Stimulated activated CD8-positive, alpha-beta memory T cell treated with anti-CD3 and anti-CD28 coated beads, Interleukin-12 subunit alpha, Interleukin-12 subunit beta, amount 100 ng/mL, for 4 hours (primary cell): ENCODE results near the gene PPFIA1.
"Not testable (repeated sequence)": the region's sequence is repeated elsewhere in the genome, so short reads cannot be mapped to it uniquely, and the experiment has no call there.

Experiments used
- DNase-seq: peaks from one replicate; pipeline ENCODE4 v3.0.0-alpha.2; 2020; ENCODE audit warnings: low read depth

PPFIA1 gene

GRCh38 chr11:70251659-70252321 lies 18.7 kb upstream of the PPFIA1 start:
- no peak for DNase-seq

- no peak for DNase-seq
Measured at GRCh38 chr11:70252844-70253243, 17.6 kb upstream of the PPFIA1 start.

DNA sequence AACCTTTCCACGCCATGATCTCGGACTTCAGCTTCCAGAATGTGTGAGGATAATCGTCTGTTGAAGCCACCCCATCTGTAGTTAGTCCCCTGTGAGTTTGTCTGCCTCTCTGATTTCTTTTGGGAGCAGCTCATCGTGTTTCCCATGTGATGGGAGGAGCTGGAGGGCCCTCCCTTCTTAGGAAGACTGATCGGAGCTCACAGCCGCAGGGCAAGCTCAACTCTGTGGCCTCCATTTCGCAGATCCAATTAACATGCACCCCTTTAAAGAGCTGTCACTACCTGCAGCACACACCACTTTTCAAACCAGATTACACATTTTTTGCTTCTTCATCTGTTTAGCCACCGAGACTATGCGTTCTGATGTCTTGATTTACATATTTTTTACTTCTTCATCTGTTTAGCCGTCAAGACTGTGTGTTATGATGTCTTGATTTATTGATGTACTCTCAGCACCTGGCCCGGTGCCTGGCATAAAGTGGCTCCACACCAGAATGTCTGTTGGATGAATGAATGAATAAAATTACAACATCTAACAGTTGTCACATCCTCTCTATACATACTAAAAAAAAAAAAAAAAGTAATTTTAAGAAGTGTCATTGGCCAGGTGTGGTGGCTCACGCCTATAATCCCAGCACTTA lies 14.9 kb upstream of the PPFIA1 start:
- no peak for DNase-seq

- not testable (repeated sequence) for DNase-seq
Measured at GRCh38 chr11:70259077-70259476, 11.4 kb upstream of the PPFIA1 start.

DNA sequence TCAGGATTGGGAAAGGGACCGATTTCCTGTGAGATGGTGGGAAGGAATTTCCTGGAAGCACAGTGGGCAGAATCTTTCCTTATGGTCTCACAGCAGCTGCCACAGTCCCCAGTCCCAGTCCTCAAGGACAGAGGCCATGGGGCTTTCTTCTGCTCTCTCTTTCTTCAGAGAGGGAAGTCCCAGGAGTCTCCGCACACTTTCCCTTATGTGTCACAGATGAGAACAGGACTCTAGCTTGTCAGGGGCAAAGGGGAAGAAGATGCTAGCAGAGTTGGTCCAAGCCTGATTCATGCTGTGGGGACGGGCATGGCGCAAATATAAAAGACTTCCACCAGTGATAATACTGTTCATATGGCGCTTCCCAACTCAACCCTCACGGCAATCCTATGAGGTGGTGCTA lies 7.5 kb upstream of the PPFIA1 start:
- DNase-seq = no peak

DNA sequence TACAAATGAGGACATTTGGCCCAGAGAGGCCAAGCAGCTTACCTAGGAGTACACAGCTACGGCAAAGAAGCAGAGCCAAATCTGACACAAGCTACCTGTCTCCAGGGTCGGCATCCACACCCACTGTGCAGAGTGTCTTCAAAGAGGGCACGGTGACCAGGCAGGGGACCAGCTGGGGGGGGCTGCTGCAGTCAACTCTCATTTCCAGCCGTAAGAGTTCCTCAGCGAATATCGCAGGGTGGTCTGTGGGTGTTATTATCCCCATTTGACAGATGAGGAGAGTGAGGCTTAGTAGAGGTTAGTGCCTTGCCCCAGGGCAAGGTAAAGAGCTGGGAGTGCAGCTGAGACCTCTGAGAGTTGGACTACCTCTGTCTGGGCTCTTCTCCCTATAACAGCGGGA lies 7.1 kb upstream of the PPFIA1 start:
- DNase-seq = no peak

GRCh38 chr11:70265341-70265740 lies 5.1 kb upstream of the PPFIA1 start:
- DNase-seq = no peak

GRCh38 chr11:70267405-70267950 lies 3.0 kb upstream of the PPFIA1 start:
- no peak for DNase-seq

- no peak for DNase-seq
Measured at GRCh38 chr11:70268526-70268925, 2.0 kb upstream of the PPFIA1 start.

GRCh38 chr11:70270877-70271648 lies 573 bp downstream of the PPFIA1 start:
- DNase-seq = peak; percentile 17

DNA sequence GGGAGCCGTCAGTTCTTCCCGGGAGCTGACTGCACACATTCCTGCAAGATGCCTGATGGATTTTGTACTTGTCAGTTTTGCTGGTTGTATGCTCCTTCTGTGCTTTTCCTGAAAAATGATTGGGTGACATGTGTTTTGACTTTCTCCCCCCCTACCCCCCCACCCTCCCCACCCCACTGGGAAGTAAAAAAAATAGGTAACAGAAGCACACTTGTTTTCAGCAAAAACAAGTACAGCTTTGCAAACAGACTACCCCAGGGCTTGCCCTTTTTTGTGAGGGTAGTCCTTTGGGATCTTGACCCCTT lies 1.1 kb downstream of the PPFIA1 start:
- DNase-seq = no peak

- DNase-seq = no peak
Measured at GRCh38 chr11:70272009-70272408, 1.5 kb downstream of the PPFIA1 start.

- no peak for DNase-seq
Measured at GRCh38 chr11:70278994-70279393, 8.5 kb downstream of the PPFIA1 start.

DNA sequence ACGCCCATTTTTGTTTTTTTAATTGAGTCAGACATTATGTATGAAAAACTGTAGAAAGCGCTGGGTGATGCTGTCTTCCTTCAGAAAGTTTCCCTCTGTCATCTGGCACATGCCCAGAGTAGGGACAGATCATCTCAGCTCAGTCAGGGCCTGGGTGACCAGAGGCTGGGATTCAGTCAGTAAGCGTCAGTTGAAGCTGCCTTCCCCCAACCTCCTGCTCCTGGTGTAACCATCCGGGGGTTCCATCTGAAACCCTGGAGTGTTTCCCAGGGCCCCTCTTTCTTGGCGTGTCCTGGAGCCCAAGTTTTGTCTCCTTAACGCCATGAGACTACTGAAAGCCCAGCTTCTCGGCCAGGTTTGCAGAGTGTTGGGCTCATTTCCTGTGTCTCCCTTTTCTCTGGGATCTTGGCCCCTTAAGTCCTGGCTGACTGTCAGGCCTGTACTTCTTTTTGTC lies 10.7 kb downstream of the PPFIA1 start:
- DNase-seq = no peak

DNA sequence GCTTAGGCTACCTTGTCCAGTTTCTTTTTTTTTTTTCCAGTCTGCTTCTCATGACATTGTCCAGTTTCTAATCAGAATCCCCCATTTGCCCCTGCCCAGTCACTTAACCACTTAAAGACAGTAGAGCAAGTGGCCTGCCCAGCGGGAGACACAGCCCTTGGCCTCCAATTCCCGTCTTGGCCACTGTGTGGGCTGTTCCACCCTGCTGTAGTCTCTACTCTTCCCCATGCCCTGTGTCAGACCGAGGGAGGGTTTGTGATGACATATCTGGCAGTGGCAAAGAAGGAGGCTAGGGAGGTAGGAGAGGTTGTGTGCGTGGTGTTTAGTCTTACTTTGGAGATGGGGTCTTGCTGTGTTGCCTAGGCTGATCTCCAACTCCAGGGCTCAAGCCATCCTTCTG lies 11.5 kb downstream of the PPFIA1 start:
- no peak for DNase-seq

GRCh38 chr11:70288721-70289120 lies 18.2 kb downstream of the PPFIA1 start:
- no peak for DNase-seq

DNA sequence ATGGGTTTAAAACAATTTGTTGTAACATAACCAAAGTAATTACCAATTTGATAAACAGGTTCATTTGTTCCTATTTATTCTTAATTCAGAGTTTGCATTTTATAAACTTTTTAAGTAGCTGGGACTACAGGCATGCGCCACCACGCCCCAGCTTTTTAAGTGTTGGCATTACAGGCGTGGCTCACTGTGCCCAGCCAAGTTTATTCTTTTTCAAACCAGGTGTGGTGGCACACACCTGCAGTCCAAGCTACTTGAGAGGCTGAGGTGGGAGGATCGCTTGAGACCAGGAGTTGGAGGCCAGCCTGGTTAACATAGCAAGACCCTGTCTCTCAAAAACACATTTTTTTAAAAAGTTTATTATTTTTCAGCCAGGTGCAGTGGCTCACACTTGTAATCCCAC lies 19.1 kb downstream of the PPFIA1 start:
- no peak for DNase-seq

- no peak for DNase-seq
Measured at GRCh38 chr11:70290361-70291065, 20.0 kb downstream of the PPFIA1 start.

GRCh38 chr11:70292166-70292565 lies 21.7 kb downstream of the PPFIA1 start:
- DNase-seq = no peak

DNA sequence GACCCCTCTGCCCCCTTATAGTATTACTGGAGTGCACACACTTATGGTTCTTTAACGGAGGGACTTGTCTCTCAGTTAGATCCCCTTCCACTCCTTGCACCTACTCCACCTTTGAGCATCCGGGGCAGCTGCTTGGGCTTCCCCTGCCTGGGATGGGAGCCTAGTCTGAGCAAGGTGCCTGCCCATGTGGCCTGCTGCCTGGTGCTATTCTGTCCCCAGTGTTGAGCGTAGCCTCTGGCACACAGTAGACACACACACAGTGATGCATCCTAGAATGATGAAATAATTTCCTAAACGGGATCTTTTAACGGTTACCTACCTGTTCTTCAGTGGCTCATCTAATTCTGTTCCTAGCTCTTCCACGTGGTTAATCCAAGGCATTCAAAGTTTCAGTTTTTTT lies 22.4 kb downstream of the PPFIA1 start:
- DNase-seq = no peak

GRCh38 chr11:70295166-70295565 lies 24.7 kb downstream of the PPFIA1 start:
- DNase-seq = not testable (repeated sequence)

DNA sequence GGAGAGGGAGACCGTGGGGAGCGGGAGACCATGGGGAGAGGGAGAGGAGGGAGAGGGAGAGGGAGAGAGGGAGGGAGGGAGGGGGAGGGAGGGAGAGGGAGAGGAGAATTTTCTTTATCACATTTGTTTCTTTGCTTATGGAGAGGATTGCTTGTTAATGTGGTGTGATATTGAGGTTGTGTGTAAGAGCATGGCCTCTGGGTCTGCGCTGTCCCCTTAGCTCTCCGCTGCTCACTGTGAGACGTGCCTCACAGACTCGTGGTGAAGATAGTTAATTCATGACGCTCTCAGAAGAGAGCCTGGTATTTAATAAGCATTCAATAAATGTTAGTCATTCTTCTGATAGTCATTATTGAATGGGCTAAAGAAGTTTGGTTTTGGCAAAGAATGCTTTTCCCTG lies 26.2 kb downstream of the PPFIA1 start:
- DNase-seq = no peak
